DLD1 (cell line): ENCODE measurements around the gene TMEM164.

Experiments used
- in situ Hi-C: cut with HindIII; loops from 2 replicates; pipeline ENCODE4 v1.10.0; 2017; ENCODE audit warnings: low sequenced_read_pairs

The TMEM164 gene

DNA sequence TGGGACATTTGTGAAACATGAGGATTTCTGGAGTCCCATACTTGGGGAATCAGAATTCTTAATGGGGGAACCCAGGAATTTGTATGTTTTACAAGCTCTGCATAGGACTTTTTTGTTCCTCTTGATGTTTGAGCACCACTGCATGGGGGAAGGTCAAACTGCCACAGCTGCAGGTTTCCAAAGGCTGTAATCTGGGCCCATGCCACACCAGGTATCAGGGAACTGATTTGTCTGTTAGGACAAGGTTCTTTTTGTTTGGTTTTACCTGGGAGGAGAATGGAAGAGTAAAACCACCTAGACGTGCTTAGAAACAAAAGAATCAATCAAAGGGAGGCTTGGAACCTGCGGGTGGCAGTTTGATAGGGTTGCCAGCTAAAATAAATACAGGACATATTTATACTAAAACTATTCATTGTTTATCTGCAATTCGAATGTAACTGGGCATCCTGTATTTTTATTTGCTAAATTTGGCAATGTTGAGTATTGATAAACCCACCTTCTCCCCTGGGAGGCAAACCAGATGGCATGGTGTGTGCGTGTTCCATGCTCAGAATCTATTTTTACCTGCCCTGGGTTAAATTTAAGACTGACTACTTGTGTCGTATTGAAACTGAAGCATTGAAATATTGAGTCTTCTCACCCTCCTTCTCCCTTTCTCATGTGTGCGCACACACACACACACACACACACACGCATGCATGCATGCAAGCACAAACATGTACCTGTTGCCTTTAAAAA lies 63.7 kb downstream of the TMEM164 start:
- in situ Hi-C loops = no loop called here

DNA sequence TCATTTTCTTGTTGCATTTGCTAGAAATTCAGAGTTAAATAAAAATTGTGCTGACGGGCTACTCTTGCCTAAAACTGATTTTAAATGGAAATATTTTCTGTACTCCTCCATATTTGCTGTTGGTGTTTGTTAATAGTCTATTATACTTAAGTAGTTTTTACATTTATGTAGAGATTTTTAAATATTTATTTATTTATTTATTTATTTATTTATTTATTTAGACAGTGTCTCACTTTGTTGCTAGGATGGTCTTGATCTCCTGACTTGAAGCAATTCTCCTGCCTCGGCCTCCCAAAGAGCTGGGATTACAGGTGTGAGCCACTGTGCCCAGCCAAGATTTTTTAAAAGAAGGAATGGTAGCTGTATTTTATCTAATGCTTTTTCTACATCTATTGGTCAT lies 68.1 kb downstream of the TMEM164 start:
- in situ Hi-C loops = no loop called here

DNA sequence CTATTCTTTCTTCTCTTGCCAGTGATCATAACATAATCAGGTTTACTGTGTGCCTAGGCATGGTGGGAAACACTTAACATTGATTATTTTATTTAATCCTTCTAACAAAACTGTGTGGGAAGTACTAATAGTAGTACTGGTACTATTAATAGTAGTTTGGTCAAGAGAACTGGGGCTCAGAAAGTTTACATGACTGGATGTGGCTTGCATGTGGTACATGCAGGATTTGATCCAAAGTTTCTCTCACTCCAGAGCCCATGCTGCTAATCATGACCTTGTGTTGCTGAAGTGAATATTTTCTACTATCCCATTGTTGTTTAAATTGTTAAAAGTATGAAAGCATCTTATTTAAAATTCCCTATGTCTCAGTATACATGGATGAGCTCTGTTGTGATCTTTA lies 78.4 kb downstream of the TMEM164 start:
- in situ Hi-C loops = no loop called here

DNA sequence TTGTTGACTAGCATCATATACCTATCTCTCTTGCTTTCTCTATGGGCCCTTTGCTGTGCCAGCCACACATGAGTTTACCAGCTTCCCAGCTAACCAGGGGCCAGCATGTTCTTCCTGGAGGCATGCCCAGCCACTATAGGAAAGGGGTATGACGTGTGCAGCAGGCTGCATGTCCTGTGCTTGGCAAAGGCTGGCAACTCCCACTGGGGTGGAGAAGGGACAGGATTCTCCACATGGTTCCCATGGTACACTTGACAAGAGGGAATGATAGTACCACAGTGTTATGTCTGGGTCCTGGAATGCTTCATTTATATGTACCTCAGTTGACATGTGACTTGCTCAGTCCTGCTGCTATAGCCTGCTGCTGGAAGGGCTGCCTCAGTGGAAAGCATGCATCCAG lies 78.8 kb downstream of the TMEM164 start:
- in situ Hi-C loops = no loop called here

DNA sequence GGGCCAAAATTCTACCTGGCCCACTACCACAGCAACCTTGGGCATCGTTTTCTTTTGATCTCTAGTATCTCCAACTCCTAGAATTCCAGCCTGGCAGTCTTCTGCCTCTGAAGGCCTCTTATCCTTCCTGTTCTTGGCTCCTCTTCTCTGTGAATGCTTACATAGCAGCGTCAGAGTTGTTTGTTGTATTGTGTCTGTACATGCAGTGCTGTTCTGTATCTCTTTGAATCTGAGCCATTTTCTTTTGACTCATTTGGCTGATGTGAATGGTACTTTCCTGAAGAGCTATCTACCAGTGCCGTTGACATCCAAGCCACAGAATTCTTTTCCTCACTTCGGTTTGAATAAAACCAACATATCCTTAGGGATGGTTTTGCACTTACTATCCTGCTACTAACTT lies 79.2 kb downstream of the TMEM164 start:
- in situ Hi-C loops = no loop called here

DNA sequence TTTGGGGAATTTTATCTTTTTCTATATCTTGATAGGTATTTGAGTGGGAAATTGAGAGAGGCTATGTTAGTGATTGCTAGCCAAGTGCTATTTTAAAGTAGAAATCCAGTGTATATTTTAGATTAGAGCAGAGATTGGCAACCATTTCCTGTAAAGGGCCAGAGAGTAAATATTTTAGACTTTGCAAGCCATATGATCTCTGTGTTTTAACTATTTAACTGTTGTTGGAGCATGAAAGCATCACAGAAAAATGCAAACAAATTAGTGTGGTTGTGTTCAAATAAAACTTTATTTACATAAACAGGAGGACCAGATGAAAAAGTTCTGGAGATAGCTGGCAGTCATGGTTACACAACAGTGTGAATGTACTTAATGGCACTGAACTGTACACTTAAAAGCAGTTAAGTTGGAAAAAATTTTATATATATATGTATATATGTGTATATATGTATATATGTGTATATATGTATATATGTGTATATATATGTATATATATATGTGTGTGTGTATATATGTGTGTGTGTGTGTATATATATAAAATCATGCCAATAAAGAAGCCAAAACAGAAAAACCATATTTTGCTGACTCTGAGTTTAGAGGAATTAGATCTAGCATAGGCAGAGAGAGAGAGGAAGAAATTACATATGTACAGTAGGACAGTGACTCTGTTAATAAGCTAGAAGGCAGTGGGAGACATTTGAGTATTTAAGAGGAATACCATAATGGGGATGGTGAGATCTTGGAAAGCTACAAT lies 83.4 kb downstream of the TMEM164 start:
- in situ Hi-C loops = no loop called here

DNA sequence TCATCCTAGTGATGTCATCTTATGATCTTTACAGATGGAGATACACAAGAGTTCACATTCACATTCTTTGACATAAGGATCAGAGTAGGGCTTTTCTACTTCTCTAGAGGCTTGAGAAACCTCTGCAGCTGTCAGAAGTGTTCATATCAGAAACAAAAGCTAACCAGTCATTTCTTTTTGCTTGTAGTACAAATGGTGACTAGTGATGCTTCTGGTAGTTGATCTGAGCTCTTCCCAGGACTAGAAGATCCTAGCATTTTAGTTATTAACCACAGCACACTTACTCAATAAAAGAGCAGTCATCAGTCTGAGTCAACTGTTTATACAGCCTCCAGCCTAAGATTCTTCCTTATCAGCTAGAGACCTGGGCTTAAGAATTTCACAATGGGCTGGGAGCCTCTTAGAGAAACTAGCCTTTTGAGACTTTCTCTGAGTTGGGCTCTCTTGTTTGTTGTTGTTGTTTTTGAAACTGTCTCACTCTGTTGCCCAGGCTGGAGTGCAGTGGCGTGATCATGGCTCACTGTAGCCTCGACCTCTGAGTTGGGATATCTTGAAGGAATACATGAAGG lies 84.1 kb downstream of the TMEM164 start:
- in situ Hi-C loops = no loop called here

DNA sequence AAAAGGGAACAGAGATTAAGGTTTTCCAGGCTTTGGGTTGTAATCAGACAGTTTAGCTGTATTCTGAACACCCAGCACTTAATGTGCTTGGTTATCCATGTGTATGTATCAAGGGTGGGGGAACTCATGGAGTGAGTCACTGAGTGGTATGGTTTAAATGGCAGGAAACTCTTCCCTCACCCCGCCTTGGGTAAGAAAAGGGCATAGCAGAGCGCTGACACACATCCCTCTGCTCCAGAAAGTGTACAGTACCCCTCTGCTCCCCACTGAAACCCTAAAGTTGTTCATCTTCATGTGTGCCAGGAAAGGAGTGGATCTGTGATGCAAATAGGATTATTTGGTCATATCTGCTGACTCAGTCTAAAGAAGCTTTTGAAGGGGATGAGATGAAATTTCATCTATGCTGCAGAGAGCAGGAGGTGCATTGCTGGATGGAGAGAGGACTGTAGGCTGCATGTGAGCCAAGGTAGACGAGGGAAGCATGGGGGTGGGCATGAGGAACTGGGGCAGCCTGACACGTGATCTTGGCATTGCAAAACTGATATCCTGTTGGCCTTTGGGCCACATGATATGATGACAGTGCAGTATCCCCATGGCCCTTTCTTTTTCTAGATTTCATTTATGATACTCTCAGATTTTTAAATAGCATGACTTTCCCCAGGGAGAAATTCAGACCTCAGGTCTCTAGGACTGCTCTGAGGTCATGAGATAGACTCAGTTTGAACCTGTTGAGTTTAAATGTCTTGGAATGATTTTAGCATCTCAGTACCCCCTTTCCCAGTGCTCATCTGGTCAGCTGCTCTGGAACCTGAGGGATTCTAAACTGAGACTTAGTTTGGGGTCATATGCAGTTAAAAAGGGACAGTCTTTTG lies 84.8 kb downstream of the TMEM164 start:
- in situ Hi-C loops = no loop called here

DNA sequence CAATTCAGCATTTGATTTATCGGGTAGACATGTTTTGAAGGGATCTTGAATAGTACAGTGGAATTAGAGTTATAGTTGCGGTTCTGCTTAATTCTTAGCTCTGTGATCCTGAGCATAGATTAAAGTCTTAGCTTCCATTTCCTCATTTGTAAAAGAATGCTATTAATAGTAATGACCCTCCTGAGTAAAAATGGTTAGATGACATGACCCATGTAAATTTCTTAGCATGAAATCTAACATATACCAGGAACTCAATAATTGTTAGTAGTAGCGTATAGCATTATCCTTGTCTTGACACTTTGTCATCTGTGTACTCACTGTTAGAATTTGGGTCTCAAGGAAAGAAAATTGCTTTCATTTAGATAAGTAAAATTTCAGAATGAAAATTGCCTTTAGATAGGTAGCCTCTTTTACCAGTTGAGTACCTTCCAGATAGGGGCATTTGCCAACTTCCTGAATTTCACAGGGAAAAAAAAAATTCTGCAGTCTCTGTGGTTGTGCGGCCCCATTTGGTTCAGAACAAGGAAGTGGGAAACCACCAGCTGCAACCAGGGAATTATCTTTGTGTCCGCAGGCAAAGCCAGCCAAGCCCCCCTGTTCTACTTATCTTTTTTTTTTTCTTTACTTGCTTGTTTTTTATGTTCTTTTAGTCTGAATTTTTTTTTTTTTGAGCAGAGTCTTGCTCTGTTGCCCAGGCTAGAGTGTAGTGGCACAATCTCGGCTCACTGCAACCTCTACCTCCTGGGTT lies 86.9 kb downstream of the TMEM164 start:
- in situ Hi-C loops = no loop called here

DNA sequence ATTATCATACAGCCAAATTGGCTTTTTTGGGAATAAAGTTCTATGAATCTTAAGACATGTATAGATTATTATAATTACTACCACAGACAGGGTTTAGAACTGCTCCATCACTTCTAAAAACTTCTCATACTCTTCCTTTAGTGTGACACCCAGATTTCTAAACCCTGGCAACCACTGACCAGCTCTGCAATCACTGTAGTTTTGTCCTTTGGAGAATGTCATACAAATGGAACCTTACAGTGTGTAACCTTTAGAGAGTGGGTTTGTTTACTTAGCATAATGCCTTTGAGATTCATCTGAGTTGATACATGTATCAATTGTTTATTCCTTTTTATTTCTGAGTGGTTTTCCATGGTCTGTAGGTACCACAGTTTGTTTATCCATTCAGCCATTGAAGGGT lies 95.0 kb downstream of the TMEM164 start:
- in situ Hi-C loops = no loop called here

DNA sequence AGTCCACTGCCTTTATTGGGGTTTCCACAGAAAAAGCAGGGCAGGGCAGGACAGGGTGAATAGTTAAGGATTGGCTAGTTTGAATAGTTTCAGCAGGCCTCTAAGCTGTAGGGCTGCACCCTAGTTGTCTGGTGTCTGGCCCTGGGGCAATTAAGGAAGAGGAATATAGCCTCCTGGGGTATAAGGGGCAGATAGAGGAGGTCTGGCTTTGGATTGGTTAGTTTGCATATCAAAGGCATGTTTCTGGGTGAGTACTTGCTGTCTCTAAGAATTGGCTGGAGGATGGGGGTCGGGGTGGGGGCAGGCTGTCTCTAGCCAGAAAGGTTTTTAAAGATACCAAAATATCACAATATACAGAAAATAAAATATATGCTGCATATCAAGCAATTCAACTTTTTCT lies 100.4 kb downstream of the TMEM164 start:
- in situ Hi-C loops = no loop called here

DNA sequence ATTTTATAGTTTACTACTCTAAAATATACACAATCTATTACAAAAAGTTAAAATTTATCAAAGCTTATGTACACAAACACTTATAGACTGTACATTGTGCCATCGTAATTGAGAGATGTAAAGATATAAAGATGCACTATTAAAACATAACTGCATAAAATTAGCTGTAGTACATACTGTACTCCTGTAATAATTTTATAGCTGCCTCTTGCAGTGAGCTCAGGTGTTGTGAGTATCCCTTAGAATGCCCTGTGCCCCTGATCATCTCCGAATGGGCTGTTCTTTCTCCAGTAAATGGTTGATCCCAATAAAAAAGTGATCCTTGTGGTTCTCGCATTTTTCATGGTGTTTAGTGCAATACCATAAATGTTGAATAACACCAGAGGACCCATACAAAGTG lies 101.2 kb downstream of the TMEM164 start:
- in situ Hi-C loops = no loop called here

DNA sequence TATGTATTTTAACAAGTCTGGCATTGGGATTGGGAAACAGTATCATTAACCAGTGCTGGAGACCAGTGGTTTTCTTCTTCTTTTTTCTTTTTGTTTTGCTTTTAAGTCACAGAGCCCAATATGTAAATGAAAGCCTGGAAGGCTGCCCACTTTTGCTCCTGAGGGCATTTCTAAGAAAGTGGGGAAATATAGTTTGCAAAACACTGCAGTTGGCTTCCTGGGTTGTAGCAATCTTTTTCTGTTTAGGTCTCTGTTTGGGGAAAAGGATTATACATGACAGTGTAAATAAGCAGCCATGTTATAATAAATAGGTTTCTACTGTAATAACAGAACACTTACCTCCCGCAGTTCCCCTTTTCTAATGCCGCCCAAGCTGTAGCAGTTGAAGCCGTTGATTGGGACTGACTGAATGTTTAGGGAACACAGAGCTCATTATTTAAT lies 105.5 kb downstream of the TMEM164 start:
- in situ Hi-C loops = no loop called here

DNA sequence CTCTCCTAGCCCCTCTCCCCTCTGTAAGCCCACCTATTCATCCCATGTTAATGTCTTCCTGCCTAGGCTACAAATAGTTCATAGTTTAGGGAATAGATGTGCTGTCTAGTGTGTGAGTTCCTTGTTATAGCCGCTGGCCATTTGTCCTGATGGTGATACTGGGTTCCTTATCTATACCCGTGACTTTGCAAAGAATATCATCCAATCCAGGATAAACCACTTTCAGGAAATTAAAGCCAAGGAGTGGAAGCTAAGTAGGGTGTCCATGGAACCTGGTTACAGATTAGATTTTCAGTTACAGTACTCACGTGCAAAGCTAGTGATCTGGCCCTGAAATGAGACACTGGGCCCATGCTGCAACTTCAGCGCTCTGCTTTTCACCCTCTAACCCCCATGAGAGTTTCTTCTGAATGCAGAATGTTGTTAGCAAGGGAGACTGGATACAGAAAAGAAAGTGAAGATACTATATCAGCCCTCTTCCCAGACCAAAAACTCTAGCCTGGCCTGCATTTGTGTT lies 111.4 kb downstream of the TMEM164 start:
- in situ Hi-C loops = no loop called here

DNA sequence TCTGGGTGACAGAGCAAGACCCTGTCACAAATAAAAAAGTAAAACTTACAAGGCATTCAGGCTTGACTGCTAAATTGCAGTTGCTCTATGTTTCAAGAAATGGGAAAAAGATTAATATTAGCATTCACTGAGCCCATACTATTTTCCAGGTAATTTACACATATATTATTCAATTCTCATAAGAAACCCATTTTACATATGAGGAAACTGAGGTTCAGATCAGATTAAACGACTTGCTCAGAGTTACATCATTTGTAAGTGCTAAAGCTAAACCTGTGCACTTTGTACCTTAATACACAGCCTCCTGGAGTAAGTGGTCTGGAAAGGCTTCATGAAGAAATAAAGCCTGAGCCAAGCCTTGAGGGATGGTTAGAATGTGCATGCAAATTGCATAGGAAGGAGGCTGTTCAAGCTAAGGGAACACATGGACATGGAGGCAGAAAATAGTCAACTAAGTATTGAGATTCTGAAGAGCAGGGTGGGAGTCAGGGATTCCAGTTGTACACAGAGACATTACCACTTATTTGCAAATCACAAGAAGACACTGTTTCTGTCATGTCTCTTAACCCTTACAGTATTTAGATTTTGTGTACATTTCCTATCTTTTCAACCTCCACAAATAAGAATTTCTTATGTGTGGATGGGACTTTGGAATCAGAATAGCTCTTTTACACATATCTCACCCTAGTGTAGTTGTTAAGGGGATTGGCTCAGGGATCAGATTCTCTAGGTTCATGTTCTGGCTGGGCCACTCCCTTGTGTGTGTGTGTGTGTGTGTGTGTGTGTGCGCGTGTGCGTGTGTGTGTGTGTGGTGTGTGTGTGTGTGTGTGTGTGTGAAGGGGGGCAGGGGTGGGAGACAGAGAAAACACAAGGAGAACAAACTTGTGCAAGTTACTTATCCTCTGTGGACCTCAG lies 113.4 kb downstream of the TMEM164 start:
- in situ Hi-C loops = no loop called here

DNA sequence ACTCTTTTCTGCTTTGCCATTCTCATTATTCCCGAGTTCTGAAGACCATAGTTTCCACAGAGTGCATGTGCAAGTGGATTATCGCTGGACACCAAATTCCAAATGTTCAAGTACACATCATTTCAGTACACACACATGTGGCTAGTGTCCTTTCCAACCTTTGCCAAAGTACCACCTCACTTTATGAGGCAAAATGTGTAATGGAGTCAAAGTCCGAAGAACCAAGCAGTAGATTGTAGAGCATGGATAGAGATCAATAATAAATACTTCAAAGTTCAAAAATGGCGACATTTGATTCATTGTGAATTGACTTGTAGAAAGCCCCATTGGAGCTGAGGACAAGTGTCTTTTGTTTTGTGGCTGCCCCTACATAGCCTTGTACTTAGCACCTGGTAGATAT lies 115.6 kb downstream of the TMEM164 start:
- in situ Hi-C loops = no loop called here

DNA sequence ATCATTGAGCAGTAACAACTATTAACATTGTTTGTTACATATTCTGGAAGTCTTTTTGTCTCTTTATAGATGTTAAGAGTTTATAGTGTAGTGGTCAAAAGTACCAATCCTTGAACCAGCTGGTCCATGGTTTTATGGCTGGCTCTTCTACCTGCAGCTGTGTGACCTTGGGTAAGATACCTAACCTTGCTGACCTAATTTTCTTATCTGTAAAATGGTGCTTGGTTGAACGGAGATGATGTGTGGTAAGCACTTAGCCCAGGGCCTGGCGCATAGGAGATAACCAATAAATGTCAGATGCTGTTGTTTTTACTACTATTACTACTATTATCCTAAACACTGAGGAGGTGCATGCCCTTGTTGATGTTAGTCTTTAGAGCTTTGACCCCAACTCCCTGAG lies 116.6 kb downstream of the TMEM164 start:
- in situ Hi-C loops = no loop called here

DNA sequence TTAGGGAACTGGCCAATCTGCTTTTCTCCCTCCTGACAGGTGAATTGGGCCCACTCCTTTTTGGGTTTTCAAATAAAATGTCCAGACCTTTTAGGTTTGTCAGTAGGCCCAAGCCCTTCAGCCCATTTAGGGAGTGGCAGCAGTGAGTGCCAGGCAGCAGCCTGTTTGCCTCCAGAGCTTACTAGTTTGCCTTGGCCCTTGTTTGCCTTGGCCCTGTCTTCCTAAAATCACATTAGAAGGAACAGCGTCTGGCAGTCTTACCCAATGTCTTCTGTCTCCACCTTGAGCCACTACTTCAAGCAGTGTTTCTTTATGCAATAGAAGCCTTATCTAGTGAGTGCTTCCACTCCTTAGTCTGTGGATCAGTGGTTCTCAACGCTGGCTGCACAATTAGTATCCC lies 117.1 kb downstream of the TMEM164 start:
- in situ Hi-C loops = no loop called here

DNA sequence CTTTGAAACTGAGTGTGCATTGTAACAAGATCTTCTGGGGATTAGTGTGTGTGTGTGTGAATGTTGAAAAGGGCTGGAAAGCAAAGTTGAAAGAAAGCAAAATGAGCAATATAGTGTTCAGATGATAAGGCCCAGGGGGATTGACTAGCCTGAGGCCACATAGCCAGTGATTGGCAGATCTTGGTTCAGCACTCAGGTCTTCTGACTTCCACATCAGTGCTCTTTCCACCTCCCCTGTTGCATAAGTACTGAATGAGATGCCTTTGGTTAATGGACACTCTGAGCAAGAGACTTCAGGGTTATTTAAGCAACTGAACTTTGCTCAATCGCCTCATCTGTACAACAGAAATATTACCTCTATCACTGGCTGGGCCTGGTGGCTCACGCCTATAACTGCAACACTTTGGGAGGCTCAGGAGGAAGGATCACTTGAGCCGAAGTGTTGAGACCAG lies 120.4 kb downstream of the TMEM164 start:
- in situ Hi-C loops = no loop called here
